ENCODE data around the gene CLSTN2.

Gene CLSTN2

DNA sequence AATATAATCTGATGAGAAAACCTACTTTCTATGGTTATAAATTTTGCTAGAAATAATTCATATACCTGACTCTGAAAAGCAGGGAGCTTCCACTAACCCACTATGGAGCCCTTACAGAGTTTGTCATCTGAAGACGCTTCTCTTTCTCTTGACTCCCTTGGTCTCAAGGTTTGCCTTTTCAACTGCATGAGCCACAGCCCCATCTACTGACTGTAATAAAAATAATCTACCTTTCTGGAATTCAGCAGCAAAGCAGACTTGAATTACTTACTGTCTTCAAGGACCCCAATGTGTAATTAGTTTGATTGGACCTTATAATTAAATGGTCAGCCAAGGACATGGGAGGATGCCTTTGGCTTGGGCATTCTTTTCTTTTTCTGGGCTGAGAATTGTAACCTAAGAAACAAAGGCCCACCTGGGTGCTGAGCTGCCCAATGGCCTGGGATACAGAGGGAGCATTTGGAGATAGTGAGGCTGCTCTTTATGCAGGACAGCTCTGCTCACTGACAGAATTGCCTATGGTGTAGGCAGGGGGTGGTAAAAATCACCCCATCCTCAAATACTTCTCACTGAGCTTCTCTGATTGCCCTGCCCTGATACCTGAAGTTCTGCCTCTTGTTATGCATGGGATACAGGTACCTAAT lies 564.3 kb downstream of the CLSTN2 start:
- Mint-ChIP-seq H3K27me3 (peaks cover 3% of the 10 kb centered on the region), H3K4me1 (ENCODE audit: low read depth) (no peaks in the 10 kb centered on the region), H3K9me3 (no peaks in the 10 kb centered on the region), H3K36me3 (ENCODE audit: low read depth) (no peaks in the 10 kb centered on the region), H3K4me3 (no peak overlapping the region), H3K27ac (no peak overlapping the region)
- DNase-seq = no peak

DNA sequence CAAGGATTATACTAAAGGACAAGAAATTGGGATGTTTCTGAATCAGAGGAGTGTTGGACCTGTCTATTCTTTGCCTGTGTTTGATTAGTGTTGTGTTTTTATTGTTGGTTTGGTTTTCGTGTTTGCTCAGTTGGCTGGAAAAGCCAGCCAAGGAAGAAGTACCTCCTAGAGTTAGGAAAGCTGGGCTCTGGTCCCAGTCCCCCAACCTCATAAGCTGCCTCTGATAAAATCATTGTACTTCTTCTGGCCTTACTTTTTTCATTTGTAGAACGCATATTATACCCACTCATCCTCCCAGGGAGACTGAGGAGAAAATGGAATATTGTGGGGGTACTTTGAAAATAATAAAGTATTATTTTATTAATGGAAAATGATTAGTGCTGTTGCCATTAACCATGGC lies 565.5 kb downstream of the CLSTN2 start:
- H3K27ac Mint-ChIP-seq = no peak overlapping the region
- no peak overlapping the region for H3K4me3 Mint-ChIP-seq
- no peak for DNase-seq
- no peaks in the 10 kb centered on the region for H3K9me3 Mint-ChIP-seq
- peaks cover 3% of the 10 kb centered on the region for H3K27me3 Mint-ChIP-seq
- H3K4me1 Mint-ChIP-seq (ENCODE audit: low read depth) = no peaks in the 10 kb centered on the region
- H3K36me3 Mint-ChIP-seq (ENCODE audit: low read depth) = no peaks in the 10 kb centered on the region

DNA sequence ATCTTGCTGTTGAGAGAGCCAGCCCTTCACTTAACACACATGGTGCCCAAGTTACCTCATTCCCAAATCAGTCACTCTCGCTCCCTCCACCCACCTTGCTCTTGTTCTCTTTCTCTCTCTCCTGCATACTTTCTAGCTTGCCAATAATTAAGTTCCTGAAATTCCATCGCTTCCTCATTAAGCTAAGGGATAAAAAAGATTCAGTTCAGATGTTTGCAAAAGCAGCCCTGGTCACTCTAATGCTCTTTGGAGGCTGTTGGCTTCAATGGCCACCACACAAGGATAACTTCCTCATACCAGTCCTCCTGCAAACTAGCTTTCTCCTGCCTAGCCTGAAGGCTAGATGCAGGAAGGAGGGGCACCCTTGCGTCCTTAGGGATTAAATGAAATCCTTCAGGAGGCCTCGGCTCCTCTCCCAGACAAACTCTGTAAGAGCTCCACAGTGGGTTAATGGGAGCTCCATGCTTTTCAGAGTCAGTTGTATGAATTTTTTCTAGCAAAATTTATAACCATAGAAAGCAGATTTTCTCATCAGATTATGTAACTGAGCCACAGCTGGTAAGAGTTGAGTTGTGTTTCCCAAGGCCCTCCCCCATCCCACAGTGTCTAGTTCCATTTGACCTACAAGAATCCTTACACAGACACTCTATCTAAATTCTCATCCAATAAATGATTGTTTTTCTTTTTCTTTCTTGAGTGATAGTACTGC lies 566.2 kb downstream of the CLSTN2 start:
- H3K36me3 Mint-ChIP-seq (ENCODE audit: low read depth) = no peaks in the 10 kb centered on the region
- H3K27me3 Mint-ChIP-seq = peaks cover 3% of the 10 kb centered on the region
- no peaks in the 10 kb centered on the region for H3K4me1 Mint-ChIP-seq (ENCODE audit: low read depth)
- no peak overlapping the region for H3K27ac Mint-ChIP-seq
- H3K4me3 Mint-ChIP-seq = no peak overlapping the region
- DNase-seq = no peak
- H3K9me3 Mint-ChIP-seq = no peaks in the 10 kb centered on the region

DNA sequence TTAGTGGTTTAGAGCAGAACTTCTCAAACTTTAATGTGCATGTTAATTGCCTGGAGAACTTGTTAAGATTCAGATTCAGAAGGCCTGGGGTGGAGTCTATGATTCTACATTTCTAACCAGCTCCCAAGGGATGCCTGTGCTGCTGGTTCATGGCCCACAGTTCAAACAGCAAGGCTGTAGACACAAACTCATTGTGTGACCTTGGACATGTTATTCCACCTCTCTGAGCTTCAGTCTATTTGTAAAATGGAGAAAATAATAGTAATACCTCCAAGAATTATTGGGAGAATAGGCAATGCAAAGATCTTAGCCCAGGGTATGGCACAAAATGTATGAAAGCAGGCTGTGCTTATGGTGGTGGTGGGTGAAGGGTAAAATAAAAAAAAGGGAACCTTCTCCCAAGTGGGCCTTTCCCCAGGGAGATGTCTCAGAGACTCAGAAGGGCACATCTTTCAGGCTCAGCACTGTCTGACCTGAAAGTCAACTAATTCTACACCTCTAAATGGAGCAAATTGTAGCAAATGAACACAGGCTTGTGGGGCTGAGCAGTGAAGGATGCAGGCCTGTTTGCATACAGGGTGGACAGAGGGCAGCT lies 566.9 kb downstream of the CLSTN2 start:
- Mint-ChIP-seq H3K27me3 (peaks cover 3% of the 10 kb centered on the region), H3K27ac (no peak overlapping the region), H3K4me3 (no peak overlapping the region), H3K36me3 (ENCODE audit: low read depth) (no peaks in the 10 kb centered on the region), H3K9me3 (no peaks in the 10 kb centered on the region), H3K4me1 (ENCODE audit: low read depth) (no peaks in the 10 kb centered on the region)
- DNase-seq = no peak

DNA sequence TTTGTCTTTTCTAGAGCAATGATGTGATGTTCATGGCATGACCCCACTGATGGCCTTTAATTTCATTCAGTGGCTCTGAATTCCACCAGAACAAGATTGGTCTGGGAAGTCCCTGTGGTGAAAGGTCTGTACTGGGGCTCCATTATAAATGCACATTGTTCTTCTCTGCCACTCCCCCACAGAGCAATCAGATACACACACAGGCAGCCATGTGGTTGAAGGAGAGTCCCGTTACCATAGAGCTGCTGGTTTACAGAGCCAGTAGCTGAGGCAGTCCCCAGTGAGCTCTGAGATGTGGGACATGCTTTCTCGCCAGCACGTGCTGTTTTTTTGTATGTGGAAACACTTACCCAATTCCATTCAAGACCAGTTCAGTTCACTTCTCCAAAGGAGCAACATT lies 570.2 kb downstream of the CLSTN2 start:
- Mint-ChIP-seq H3K4me3 (no peak overlapping the region), H3K9me3 (no peaks in the 10 kb centered on the region), H3K27ac (no peak overlapping the region), H3K36me3 (ENCODE audit: low read depth) (no peaks in the 10 kb centered on the region), H3K27me3 (peaks cover 5% of the 10 kb centered on the region), H3K4me1 (ENCODE audit: low read depth) (no peaks in the 10 kb centered on the region)
- DNase-seq = no peak

DNA sequence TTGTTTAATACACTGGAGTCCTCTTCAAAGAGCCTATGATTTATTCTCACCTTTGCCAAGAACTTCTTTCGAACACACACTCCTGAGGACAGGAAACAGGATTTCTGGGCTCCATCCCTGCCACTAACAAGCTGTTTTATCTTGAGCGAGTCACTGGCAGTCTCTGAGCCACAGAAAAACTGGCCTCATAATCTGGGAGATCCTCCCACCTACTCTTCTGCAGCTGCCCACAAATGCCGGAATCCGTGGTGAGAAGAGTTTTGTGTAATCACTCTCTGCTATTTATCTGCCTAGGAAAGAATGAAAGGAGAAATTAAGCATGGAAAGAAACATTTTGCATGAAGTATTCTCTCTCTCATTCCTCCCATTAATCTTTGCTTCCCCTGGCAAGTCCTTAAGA lies 570.9 kb downstream of the CLSTN2 start:
- Mint-ChIP-seq H3K27ac (no peak overlapping the region), H3K9me3 (no peaks in the 10 kb centered on the region), H3K36me3 (ENCODE audit: low read depth) (no peaks in the 10 kb centered on the region), H3K27me3 (peaks cover 5% of the 10 kb centered on the region), H3K4me1 (ENCODE audit: low read depth) (no peaks in the 10 kb centered on the region), H3K4me3 (no peak overlapping the region)
- no peak for DNase-seq

DNA sequence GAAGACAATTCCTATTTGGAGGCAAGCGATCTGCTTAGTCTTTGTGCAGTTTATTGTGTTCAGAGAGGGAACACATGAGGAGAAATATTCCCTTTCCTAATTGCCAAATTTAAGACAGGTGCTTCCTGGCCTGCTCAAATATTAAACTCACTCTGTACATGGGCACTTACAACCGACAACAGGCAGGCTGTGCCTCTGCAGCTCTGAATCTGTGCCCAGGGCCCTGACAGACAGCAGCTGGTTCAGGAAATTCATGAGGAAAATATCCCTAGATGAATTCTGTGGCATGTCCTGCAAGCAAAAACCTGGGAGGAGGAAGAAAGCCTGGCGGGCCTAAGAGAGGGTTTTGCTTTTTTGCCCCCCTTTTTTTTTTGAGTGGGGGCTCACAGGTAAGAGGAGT lies 573.6 kb downstream of the CLSTN2 start:
- Mint-ChIP-seq H3K4me1 (ENCODE audit: low read depth) (no peaks in the 10 kb centered on the region), H3K27me3 (peaks cover 2% of the 10 kb centered on the region), H3K36me3 (ENCODE audit: low read depth) (no peaks in the 10 kb centered on the region), H3K9me3 (no peaks in the 10 kb centered on the region), H3K27ac (no peak overlapping the region), H3K4me3 (no peak overlapping the region)
- DNase-seq = no peak

DNA sequence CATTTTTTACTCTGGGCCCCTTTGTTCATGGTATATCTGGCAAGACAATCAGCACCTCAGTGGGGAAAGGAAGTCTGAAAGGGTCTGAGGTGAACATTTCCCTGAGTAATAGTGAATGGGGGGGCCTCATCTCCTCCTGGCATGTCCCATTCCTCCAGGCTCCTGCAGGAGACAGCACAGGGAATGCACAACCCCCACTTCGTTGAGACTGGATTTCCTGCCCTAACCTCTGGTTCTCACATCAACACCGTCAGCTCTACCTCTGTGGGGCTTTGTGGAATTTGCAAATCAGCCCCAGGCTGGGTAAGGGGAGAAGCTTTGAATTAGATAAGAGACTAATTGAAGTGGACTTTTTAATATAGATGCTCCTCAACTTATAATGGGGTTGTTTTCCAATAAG lies 574.5 kb downstream of the CLSTN2 start:
- Mint-ChIP-seq H3K4me3 (no peak overlapping the region), H3K4me1 (ENCODE audit: low read depth) (no peaks in the 10 kb centered on the region), H3K27me3 (peaks cover 2% of the 10 kb centered on the region), H3K27ac (no peak overlapping the region), H3K36me3 (ENCODE audit: low read depth) (no peaks in the 10 kb centered on the region), H3K9me3 (no peaks in the 10 kb centered on the region)
- DNase-seq = no peak

DNA sequence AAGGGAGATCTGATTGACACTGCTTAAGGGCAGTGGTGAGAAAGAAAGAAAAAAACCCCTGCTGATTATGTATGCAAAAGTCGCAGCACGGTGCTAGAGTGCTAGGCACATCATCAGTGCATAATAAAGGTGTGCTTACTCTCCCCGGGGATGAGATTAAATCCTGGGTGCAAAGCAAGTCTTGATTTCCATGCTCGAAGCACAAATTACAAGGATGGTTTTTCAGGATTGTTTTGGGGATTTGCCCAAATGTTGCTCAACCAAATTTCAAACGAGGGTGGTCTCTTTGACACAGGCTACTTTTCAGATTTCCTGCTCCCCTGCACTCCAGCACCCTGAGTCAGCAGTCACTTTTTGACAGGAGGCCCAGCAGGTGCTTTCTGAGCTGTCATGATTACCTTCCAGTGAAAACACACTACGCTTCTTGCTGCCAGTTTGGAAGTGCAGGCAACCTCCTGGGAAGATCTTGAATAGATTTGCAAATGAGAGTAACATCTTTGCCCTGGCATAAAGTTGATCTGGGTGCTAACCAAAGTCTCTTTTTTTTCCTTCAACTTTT lies 575.4 kb downstream of the CLSTN2 start:
- H3K36me3 Mint-ChIP-seq (ENCODE audit: low read depth) = no peaks in the 10 kb centered on the region
- H3K9me3 Mint-ChIP-seq = no peaks in the 10 kb centered on the region
- H3K27ac Mint-ChIP-seq = no peak overlapping the region
- no peak for DNase-seq
- H3K4me1 Mint-ChIP-seq (ENCODE audit: low read depth) = no peaks in the 10 kb centered on the region
- H3K27me3 Mint-ChIP-seq = peaks cover 2% of the 10 kb centered on the region
- no peak overlapping the region for H3K4me3 Mint-ChIP-seq

DNA sequence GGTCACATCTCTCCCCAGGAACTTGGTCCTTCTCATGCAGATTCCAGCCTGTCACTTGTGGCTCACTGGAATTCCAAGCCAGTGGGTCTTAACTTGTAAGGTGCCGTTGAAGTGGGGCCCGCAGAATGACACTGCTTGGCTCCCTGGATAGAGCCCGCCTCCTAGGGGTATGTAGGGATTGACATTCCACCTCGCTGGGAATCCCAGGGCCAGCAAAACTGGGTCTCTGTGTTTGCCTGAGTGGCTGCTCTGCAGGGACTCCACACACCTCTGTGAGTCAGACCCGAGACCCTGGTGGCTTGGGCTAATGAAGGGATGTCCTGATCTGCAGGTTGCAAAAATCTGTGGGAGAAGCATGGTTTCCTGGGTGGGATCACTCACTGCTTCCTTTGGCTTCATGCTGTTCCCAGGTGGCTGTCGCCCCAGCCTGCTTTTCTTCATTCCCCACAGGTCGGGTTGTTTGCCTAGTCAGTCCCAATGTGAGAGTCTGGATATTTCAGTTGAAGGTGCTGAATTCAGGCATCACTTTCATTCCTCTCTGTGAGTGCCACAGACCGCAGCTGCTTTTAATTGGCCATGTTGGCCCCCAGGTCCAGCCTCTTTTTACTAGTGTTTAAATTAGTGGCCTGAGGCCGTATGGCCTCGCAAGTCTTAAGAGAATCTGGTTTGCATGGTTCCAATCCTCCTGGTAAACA lies 586.9 kb downstream of the CLSTN2 start:
- no peaks in the 10 kb centered on the region for H3K36me3 Mint-ChIP-seq (ENCODE audit: low read depth)
- H3K27me3 Mint-ChIP-seq = peaks cover 26% of the 10 kb centered on the region
- H3K4me3 Mint-ChIP-seq = no peak overlapping the region
- H3K9me3 Mint-ChIP-seq = peaks cover 25% of the 10 kb centered on the region
- DNase-seq = no peak
- no peak overlapping the region for H3K27ac Mint-ChIP-seq
- H3K4me1 Mint-ChIP-seq (ENCODE audit: low read depth) = no peaks in the 10 kb centered on the region

DNA sequence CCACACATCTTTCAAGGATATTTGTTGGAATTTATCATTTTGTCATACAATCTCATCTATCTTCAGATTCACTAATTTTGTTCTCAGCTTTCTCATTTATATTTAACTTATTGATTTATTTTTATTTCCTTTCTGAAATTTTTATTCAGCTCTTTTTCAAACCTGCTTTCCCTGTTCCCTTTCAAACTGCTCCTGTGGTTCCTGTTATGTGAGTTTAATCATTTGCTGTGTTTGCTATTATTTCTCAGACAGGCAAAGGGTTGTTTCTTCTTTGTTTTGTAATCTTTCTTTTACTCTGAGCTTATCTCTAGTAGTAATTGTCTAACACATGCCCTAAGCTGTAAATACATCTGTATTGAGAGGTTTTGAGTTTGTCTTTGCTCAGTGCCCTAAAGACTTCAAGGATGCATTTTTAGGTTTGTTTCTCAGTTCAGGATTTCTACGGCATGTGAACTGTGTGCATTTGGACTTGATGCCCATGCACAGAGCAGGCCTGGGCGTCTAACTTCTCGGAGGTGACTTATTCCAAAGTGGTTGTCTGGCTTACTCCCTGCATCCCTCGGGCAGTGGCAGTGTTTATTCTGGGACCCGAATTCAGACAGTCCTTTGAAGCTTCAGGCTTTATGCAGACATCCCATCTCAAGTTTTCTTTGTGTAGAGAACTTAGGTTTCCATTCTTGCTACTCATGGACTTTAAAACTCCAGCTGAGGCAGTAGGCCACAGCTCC lies 587.8 kb downstream of the CLSTN2 start:
- DNase-seq = no peak
- H3K27ac Mint-ChIP-seq = no peak overlapping the region
- H3K27me3 Mint-ChIP-seq = peaks cover 24% of the 10 kb centered on the region
- peaks cover 21% of the 10 kb centered on the region for H3K9me3 Mint-ChIP-seq
- no peaks in the 10 kb centered on the region for H3K4me1 Mint-ChIP-seq (ENCODE audit: low read depth)
- H3K36me3 Mint-ChIP-seq (ENCODE audit: low read depth) = no peaks in the 10 kb centered on the region
- no peak overlapping the region for H3K4me3 Mint-ChIP-seq

DNA sequence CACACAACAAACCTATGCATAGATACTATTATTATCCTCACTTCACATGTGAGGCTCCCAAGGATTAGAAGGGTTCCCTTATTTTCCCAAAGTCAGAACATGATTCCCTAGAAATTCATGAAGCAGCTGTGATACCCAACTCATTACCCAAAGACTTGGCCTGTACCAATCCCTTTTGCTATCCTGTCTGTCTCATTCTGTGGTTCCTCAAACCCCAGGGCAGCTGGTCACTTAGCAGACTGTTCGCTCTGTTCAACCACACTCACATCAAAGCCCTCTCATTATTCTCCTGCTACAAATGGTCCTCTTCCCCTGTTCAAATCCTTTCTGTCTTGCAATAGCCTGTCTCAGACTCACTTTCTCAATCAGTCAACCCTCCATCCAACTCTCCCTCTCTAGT lies 588.6 kb downstream of the CLSTN2 start:
- no peak for DNase-seq
- Mint-ChIP-seq H3K9me3 (peaks cover 19% of the 10 kb centered on the region), H3K36me3 (ENCODE audit: low read depth) (no peaks in the 10 kb centered on the region), H3K4me3 (no peak overlapping the region), H3K4me1 (ENCODE audit: low read depth) (no peaks in the 10 kb centered on the region), H3K27ac (no peak overlapping the region), H3K27me3 (peaks cover 21% of the 10 kb centered on the region)

DNA sequence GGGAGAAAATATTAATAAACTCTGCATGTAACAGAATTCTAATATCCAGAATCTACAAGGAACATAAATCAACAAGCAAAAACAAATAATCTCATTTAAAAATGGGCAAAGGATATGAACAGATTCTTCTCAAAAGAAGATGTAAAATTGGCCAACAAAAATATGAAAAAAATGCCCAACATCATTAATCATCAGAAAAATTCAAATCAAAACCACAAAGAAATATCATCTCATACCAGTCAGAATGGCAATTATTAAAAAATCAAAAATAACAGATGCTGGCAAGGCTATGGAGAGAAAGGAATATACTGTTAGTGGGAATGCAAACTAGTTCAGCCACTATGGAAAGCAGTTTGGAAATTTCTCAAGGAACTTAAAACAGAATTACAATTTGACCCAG lies 592.2 kb downstream of the CLSTN2 start:
- H3K4me1 Mint-ChIP-seq (ENCODE audit: low read depth) = no peaks in the 10 kb centered on the region
- H3K36me3 Mint-ChIP-seq (ENCODE audit: low read depth) = no peaks in the 10 kb centered on the region
- peaks cover 15% of the 10 kb centered on the region for H3K9me3 Mint-ChIP-seq
- H3K4me3 Mint-ChIP-seq = no peak overlapping the region
- no peak for DNase-seq
- no peak overlapping the region for H3K27ac Mint-ChIP-seq
- peaks cover 17% of the 10 kb centered on the region for H3K27me3 Mint-ChIP-seq

DNA sequence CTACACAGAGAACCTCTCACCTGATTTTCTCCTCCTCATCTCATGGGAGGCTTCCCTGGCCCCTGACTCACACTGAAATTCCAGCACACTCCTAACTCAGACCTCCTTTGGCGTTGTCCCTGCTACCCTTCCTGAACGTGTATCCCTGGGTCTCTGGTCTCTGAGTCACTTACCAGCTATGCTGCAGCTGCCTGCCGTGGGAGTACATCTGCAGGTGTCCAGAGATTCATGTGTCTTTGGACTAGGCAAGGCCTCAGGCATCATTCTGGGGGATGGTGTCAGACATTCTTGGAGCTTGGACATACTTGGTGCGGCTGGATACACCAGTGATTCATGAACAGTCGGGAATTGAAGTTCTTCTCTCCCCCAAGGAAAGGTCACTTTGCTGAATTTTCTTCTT lies 594.1 kb downstream of the CLSTN2 start:
- H3K4me3 Mint-ChIP-seq = no peak overlapping the region
- no peak for DNase-seq
- no peak overlapping the region for H3K27ac Mint-ChIP-seq
- H3K36me3 Mint-ChIP-seq (ENCODE audit: low read depth) = no peaks in the 10 kb centered on the region
- H3K4me1 Mint-ChIP-seq (ENCODE audit: low read depth) = no peaks in the 10 kb centered on the region
- peaks cover 10% of the 10 kb centered on the region for H3K9me3 Mint-ChIP-seq
- peaks cover 8% of the 10 kb centered on the region for H3K27me3 Mint-ChIP-seq

Measured in activated T-cell treated with anti-CD3 and anti-CD28 coated beads, Interleukin-2, amount 50 U/mL, for 24 hours (primary cell).